H1 (cell line): ENCODE measurements around the gene FBXO45. TPM values are rescaled to one million over a fixed set of nuclear protein-coding genes. Genes with fewer than 3 reads are reported as not detected.

Experiments
- CEBPB ChIP-seq: IDR thresholded peaks from 2 replicates; pipeline ENCODE4 v1.6.1; 2012; ENCODE audit warnings: low read depth, low read length
- NRF1 ChIP-seq: IDR thresholded peaks from 2 replicates; pipeline ENCODE4 v1.6.1; 2011; ENCODE audit warnings: mild to moderate bottlenecking, low read depth, low read length, improper control_type of control experiment
- TAF1 ChIP-seq: IDR thresholded peaks from 2 replicates; pipeline ENCODE4 v1.6.1; 2011; ENCODE audit warnings: mild to moderate bottlenecking, low read depth, low read length
- TCF12 ChIP-seq: IDR thresholded peaks from 2 replicates; pipeline ENCODE4 v1.6.1; 2011; ENCODE audit warnings: low read depth, mild to moderate bottlenecking, low read length
- YY1 ChIP-seq: IDR thresholded peaks from 2 replicates; pipeline ENCODE4 v1.6.1; 2011; ENCODE audit warnings: low read depth, mild to moderate bottlenecking, low read length
- polyA plus RNA-seq, 7 experiments: library from polyadenylated mRNA; depleted of rRNA in 3 of 7; stranded (reverse) in 5 of 7; unstranded in 2 of 7; fragments of >200 nt in 5 of 7; fragments of 200-250 nt in 2 of 7; gene quantifications; 1 replicate in 5 of 7; 2 replicates in 1 of 7; 4 replicates in 1 of 7; pipeline versions ENCODE4 v1.2.1 to v1.2.3, GENCODE V29; 2011 to 2013; ENCODE audit warnings: missing spikeins in 2 of 7, mixed read lengths in 2 of 7
- total RNA-seq: library from RNA; stranded (reverse); fragmentation: NEBNext Ultra II Directional; extraction: Animal tissue kit (Norgen Biotek cat#: 25700); gene quantifications from 2 replicates; pipeline ENCODE4 v1.2.1, GENCODE V29; 2021

The FBXO45 gene
- total and polyA plus RNA-seq, 2 of the 8 experiments (the other 6 are each of a cell fraction or from before 2014, with no cell fraction given): 5.2 to 19.4 TPM

DNA sequence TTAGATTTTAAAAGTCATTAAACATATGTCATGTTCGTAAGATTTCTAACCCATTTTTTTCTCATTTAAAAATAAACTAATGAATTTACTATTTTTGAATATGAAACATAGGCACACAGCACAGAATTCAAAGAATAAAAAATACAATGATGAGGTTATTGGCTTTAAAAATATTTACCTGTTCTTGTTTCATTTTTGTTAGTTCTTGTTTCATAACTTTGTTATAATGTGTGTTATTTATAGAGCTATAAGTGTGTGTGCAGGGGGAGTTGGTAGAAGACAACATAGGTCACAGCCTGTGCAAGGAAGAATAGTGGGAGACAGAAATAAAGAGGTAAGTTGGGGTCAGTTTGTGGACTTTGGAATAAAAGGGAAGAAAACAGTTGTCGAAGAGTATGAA, 40.2 kb downstream of the FBXO45 start (continued):
- no peak for TF ChIP-seq YY1
- TF ChIP-seq TAF1: no peak
- TF ChIP-seq NRF1: no peak
- TF ChIP-seq CEBPB: no peak
- no peak for TF ChIP-seq TCF12
- TF ChIP-seq, all 59 proteins: peak for 0
